ENCODE results near the gene TUBB3. TPM values are rescaled to one million over a fixed set of nuclear protein-coding genes. Genes with fewer than 3 reads are reported as not detected.
"Not testable (repeated sequence)": the region's sequence is repeated elsewhere in the genome, so short reads cannot be mapped to it uniquely, and the experiment has no call there.

TUBB3 gene
- 229 and 237 TPM in 2 replicates for total RNA-seq (2014; rRNA removed; shearing (Covaris generic))

DNA sequence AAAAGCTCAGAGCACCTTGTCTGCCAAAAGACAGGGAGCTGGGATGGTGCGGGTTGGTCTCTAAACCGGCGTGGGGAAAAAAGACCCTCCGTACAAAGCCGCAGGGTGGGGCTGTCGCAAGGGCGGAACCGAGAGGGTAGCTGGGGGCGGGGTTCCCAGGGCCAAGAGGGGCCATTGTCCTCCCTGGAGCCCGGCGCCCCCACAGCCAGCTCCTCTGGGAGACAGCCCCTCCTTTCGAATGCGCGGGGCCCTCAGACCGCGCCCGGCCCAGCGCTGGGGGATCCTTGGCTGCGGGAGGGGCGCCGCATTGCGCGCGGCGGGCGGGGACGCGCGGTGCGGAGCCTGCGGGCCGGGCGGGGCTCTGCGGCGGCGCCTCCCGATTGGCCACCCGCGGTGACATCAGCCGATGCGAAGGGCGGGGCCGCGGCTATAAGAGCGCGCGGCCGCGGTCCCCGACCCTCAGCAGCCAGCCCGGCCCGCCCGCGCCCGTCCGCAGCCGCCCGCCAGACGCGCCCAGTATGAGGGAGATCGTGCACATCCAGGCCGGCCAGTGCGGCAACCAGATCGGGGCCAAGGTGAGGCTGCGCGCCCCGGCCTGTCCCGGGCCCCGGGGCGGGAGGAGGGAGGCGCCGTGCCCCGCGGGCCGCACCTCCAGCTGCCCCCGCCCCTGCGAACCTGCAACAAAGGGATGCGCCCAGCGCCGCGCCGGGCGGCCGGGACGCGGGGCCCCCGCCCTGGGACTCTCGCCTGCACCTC lies at the start of gene TUBB3:
Gene TUBB3, plus strand, starts transcription at position 459 of the 756 bp plus-strand sequence. Its CDS starts 60 bp downstream, at position 519.
- peak; percentile 85 for DNase-seq (ENCODE audit: low read depth)

DNA sequence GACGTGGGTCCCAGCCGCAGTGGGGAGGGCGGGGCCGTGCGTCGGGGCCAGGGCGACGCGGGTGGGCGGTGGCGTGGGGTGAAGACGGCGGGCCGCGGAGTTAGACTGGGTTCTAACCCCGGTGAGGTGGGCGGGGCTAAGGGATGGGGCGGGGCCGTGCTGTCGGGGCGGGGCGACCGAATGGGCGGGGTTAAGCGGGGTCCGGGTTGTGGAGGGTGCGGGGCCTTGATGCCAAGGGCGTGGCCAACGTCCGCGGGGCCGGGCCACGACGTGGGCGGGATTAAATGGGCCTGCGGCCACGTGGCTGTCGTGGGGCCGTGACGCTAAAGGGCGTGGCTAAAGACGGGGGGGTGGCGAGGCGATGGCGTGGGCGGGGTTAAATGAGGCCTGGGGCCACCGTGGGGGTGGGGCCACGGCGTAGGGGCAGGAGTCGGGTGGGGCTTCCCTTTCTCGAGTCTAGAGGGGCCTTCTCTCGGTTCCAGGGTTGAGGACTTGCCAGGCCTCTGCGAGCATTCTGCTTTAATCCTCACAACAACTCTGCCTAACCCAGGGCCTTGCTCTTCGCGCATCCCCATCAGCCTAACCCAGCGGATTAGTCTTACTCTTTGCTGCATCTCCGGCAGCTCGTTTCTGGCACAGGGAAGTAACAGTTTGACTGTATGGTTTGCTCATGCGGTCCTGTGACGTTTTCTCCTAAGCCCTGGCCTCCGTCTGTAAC lies 49.0 kb upstream of the TUBB3 start:
- peak; percentile 88 for DNase-seq (ENCODE audit: low read depth)

DNA sequence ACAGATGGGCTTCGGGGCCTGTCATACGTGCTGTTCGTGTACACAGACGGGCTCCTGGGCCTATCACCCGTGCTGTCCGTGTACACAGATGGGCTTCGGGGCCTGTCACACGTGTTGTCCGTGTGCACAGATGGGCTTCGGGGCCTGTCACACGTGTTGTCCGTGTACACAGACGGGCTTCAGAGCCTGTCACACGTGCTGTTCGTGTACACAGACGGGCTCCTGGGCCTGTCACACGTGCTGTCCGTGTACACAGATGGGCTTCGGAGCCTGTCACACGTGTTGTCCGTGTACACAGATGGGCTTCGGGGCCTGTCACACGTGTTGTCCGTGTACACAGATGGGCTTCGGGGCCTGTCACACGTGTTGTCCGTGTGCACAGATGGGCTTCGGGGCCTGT lies 44.0 kb upstream of the TUBB3 start:
- not testable (repeated sequence) for DNase-seq (ENCODE audit: low read depth)

DNA sequence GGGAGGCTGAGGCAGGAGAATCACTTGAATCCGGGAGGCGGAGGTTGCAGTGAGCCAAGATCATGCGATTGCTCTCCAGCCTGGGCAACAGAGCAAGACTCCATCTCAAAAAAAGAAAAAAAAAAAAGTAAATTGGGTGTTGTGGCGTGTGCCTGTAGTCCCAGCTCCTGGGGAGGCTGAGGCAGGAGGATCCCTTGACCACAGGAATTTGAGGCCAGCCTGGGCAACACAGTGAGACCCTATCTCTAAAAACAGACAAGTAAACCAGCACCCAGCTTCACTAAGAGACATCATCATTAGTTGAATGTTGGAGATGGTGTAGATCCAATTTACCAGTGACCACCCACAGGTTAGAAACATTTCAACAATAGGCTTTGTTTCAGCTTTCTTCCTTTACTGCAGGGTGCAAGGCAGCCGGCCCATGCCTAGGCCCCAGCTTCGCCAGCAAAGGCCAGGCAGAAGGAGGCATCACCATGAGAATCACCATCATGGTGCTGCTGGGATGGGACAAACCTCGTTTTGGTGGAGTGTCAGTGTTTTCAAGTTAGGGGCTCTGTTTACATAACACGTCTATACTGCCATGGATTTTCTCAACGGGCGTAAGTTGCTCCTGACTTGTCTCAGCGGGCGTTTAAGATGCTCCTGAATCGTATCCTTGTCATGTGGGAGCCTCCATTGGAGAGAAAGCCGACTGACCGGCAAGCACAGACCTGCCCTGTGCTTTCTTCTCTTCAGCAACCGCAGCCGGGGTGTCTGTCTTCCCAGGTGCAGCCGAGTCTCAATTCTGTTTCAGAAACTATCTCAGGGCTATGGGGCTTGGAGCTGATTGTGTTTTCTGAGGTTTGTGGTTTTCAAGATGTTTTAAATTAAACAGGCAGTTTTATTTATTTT lies 42.4 kb upstream of the TUBB3 start:
- no peak for DNase-seq (ENCODE audit: low read depth)

DNA sequence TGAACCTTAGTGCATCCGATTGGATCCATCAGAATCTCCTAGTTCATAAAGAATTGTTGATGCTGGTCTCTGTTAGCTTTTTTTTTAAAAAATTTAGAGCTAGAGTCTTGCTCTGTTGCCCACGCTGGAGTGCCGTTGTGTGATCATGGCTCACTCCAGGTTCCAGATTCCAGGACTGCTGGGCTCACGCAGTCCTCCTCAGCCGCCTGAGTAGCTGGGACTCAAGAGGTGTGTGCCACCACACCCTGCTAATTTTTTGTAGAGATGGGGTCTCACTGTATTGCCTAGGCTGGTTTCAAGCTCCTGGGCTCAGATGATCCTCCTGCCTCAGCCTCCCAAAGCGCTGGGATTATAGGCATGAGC lies 41.8 kb upstream of the TUBB3 start:
- no peak for DNase-seq (ENCODE audit: low read depth)

DNA sequence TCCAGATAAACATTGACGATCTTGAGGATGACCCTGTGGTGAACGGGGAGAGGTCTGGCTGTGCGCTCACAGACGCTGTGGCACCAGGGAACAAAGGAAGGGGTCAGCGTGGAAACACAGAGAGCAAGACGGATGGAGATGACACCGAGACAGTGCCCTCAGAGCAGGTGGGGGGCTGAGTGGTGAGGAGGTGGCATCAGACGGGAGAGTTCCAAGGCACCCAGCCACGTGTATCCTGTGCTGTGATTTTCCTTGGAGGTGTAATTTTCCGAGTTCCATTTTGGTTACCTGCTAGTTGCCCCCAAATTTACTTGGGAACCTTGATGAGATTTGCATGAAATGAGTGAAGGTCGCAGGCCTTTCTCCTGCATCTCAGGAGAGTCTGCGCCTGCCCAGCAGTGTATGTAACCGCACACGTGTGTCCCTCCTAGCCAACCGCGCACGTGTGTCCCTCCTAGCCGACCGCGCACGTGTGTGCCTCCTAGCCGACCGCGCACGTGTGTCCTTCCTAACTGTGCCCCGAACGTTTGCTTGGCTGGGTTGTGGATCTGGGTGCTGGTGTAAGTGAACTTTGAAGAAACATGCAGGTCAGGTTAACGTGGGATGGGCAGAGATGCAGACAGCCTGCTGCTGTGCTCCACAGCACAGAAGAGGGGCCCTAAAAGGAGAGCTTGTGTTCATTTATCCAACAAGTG lies 39.6 kb upstream of the TUBB3 start:
- DNase-seq (ENCODE audit: low read depth) = no peak

DNA sequence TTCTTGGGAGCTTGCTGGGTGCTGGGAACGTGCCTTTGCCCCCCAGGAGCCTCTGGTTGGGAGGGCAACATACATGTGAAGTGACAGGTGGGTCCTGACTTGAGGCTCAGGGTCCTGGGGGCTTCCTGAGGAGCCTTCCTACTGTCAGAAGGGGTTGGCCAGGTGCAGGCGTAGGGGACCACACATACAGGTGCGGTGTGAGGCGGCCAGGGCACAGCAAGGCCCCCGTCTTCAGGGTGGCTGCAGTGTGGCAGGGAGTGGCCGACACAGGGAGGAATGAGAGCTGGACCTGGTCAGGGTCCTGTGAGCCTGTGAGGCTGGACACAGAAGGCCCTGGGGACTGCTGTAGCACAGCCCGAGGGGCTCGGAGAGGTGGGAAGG lies 39.1 kb upstream of the TUBB3 start:
- DNase-seq (ENCODE audit: low read depth) = no peak

DNA sequence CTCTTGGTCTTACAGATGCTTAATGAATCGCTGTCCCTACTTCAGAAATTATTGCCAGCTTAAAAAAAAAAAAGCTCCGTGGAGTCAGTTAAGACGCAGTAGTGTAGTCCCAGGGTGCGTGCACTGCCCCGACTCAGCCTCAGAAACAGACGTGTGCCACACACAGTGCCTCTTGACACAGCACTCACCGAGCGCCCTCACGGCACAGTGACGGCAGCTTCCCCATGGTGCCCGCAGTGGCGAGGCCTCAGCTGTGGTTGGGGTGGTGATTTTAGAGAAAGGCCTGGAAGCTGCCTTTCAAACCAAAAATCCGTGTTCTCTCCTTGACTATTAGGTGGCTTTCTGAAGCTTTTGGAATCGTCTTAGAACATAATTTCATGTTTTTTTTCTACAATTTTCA lies 35.9 kb upstream of the TUBB3 start:
- DNase-seq (ENCODE audit: low read depth) = no peak

DNA sequence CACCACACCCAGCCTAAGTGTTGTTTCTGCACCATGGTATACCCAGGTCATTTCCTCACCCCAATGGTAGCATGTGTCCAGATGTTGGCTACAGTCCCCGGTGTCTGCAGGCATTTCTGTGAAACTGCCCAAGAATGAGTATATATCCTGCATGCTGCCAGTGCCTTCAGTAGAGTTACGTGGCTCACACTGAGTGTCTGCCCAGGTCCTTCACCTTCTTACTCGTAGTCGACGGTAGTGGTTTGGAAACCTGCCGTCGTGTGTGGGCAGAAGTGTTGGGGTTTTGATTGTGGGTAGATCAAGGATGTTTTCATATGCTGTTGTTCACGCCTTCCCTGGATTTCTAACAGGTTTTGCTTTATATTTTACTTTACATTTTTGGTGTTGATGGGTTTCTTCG lies 32.9 kb upstream of the TUBB3 start:
- no peak for DNase-seq (ENCODE audit: low read depth)

DNA sequence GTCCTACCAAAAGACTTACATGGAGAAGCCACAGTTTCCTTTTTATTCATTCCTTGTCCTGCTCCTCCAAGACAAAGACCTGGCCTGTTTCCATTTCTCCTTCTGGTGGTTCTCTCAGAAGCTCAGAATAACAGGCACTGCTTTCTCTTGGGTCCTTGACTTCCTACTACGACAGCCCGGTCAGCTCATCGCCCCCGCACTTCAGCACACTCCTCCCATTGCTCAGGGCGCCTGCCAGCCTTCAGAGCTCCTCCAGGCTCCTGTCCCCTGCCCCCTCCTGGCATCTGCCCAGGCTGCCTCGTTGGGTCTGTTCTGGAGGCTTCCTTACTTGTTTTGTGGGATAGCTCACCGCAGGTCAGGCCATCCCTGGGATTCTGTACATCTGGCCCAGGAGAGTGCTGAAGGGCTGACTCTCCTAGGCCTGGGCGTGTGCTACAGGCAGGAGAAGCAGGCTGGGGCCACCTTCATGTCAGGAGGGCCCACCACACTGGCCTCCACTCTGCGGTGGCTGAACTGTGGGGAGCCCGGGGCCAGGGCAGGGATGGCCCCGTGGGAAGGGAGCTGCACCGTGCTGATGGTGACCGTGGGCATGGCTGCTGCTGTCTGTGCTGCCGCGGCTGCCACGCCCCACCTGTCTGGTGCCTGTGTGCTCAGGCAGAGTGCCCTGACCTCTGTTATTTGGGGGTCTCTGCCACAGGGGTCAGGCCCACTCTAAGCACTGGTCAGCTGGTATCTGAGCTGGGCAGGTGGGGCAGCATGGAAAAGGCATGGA lies 32.1 kb upstream of the TUBB3 start:
- DNase-seq (ENCODE audit: low read depth) = no peak

DNA sequence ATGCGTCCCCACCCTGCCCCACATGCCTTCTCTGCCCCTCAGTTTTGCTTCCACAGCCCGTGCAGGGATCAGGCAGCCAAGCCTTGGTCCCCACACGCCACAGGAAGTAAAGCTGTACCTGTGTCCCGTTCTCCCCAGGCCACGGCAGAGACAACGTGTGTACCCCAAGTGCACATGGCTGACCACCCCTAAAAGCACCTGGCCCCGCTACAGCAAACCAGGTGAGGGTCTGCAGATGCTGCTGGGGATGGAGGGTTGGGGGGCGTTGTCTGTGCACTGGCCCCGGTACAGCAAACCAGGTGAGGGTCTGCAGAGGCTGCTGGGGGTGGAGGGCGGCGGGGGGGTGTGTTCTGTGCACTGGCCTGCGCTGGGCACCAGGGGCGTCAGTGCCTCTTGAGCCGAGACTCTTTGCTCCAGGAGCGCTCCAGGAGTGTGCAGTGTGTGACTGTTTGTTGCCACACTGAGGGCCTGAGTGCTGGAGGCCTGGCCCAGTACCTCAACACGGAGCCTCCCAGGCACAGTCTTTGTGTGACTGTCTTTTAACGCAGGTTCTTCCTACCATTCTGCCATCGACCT lies 31.0 kb upstream of the TUBB3 start:
- no peak for DNase-seq (ENCODE audit: low read depth)

DNA sequence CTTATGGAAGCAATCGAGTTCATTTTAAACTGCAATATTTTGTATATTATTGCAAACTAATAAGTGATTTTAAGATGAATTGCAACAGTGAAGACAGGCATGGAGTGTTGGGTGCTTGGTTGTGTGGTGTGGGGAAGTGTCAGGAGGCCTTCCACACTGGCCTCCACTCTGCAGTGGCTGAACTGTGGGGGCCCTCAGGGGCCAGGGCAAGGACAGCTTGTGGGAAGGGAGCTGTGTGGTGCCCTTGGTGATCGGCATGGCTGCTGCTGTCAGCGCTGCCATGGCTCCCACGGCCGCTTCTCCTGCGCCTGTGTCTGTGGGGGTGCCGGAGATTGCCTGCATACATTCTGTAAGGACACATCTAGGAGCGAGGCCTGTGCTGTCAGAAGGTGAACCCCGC lies 30.5 kb upstream of the TUBB3 start:
- DNase-seq (ENCODE audit: low read depth) = no peak

DNA sequence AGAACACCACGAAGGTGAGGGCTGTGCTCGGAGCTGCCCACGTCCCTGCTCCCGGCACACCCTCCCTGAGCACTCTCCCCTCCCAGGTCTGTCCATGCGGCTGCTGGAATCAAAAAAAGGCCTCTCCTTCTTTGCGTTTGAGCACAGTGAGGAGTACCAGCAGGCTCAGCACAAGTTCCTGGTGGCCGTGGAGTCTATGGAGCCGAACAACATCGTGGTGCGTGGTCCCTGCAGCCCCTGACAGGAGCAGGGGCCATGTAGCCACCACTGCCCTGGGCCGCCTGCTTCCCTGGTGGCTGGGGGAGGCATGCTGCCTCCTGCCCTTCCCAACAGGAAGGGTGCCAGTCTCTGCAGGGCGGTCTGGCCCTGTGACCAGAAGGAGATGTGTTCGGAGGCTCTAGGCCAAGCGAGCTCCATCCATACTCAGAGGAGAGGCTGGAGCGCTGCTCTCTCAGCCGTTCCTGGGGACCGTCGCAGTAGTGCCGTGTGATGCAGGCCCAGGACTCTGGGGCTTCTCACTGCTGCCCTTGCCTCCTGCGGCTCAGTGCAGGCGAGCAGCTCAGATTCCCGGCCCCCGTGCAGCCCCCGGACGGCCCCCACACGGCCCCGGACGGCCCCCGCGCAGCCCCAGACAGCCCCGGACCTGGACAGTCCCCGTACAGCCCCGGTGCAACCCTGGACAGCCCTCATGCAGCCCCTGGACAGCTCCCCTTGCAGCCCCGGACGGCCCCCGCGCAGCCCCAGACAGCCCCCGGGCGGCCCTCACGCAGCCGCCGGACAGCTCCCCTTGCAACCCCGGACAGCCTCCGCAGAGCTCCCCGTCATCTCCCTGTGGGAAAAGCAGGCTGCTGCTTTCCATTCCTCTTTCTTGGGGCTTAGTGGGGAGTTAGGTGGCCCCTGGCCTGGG lies 29.2 kb upstream of the TUBB3 start:
- DNase-seq (ENCODE audit: low read depth) = no peak

DNA sequence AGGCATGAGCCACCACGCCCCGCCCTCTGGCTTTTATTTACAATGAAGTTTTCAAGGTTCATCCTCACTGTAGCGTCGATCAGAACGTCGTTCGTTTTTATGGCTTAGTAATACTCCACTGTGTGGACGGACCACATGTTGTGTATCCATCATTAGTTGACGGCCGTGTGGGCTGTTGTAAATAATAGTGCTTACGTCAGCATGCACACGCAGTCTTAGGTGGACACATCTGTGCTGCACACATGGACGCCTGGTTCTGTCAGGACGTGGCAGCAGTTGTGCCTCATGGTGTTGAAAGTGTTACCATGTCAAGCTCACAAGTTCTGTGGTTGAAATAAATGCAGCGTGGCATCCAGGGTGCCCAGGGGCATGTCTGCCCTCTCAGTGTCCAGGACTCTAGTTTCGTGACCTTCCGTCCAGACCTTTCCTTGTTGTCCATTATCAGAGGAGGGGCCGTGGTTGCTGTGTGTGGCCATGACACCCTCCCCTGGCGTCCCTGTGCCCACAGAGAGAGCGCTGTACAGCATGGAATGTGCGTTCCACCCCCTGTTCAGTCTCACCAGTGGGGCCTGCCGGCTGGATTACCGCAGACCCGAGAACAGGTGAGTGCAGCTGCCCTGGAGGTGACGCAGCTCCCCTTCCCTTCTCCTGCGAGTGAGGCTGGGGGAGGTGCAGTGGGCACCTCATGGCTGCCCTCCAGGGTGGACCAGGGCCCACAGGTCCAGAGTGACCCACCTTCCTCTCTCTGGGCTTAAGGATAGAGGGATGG lies 27.5 kb upstream of the TUBB3 start:
- no peak for DNase-seq (ENCODE audit: low read depth)

DNA sequence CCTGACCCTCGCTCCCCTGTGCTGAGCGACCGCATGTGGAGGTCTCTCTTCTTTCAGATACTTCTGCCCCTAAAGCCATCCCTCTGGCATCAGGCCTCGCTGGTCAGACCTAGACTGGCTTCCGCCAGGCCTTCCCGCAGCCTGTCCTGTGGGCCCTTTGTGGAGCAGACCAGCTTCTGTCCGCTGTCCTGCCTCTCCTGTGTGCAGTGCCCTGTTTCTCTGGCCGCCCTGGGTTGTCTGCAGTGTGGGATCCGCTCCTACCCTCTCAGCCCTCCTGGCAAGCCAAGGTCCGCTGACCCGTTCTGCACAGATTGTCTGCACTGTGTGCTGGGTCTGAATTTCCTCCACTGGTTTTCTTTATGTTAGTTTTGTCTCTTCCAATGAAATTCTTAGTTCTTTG lies 25.9 kb upstream of the TUBB3 start:
- no peak for DNase-seq (ENCODE audit: low read depth)

DNA sequence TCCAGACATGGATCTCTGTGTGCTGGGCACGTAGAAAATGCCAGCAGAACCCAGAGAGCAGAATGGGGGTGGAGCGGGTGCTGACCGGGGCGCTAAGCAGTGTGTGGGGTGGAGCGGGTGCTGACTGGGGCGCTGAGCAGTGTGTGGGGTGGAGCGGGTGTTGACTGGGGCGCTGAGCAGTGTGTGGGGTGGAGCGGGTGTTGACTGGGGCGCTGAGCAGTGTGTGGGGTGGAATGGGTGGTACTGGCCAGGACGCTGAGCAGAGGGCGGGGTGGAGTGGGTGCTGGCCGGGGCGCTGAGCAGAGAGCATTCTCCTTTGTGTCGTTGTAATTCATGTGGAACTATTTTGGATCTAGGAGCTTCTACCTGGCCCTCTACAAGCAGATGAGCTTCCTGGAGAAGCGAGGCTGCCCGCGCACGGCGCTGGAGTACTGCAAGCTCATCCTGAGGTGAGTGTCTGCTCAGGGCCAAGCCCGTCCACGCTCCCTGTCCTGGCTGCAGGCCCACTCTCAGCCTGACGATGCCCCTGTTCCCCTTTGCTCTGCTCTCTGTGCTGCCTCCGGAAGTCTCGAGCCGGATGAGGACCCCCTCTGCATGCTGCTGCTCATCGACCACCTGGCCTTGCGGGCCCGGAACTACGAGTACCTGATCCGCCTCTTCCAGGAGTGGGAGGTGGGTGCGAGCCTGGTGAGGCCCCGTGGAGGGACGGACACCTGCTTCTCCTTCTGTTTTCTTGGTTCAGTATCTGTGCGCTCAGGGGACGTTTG lies 24.8 kb upstream of the TUBB3 start:
- DNase-seq (ENCODE audit: low read depth) = no peak

DNA sequence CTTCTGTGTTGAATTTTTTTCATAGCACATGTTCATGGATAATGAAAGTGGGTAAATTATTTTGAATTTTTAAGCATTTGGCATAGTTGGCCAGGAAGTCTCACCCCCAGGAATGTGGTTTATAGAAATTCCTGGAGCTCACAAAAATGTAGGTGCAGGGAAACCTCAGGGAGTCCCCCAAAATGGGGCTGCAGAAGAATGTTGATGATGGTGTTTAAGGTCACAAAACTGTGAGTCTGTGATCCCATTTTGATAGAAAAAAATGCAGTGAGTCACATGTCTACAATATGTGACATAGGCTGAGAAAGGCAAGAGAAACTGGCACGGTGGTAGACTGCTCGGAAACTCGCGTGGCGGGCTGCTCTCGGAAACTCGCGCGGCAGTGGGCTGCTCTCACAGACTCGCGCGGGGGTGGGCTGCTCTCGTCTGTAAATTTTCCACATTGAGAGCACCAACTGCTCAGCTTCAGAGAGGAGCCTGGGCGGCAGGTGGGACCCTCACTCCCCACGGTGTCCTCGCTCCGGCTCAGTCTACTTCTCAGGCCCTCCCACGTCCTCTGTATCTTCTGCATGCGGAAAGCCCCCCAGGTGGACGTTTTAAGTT lies 23.2 kb upstream of the TUBB3 start:
- no peak for DNase-seq (ENCODE audit: low read depth)

DNA sequence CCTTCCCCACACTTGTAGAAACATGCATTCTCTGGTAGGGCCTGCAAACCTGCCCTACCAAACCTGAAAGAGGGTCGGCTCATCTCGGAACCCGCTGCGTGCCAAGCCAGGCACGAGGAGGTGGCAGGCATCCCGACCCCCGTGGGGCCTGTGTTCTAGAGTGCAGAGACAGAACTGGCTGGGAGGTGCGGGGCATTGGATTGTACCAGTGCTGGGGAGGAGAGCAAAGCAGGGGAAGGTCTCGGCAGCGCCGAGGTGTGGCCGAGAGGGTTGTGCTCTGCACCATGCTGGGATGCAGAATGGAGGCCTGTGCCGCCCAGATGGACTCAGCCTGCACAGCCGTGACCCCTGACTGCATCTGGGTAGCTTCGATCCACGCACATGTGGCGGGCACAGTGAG lies 22.3 kb upstream of the TUBB3 start:
- DNase-seq (ENCODE audit: low read depth) = no peak
